ENCODE measurements around the gene TEX264. TPM values are rescaled to one million over a fixed set of nuclear protein-coding genes. Genes with fewer than 3 reads are reported as not detected.

TEX264 gene
- total RNA-seq, 1 donor = 56.1 TPM

DNA sequence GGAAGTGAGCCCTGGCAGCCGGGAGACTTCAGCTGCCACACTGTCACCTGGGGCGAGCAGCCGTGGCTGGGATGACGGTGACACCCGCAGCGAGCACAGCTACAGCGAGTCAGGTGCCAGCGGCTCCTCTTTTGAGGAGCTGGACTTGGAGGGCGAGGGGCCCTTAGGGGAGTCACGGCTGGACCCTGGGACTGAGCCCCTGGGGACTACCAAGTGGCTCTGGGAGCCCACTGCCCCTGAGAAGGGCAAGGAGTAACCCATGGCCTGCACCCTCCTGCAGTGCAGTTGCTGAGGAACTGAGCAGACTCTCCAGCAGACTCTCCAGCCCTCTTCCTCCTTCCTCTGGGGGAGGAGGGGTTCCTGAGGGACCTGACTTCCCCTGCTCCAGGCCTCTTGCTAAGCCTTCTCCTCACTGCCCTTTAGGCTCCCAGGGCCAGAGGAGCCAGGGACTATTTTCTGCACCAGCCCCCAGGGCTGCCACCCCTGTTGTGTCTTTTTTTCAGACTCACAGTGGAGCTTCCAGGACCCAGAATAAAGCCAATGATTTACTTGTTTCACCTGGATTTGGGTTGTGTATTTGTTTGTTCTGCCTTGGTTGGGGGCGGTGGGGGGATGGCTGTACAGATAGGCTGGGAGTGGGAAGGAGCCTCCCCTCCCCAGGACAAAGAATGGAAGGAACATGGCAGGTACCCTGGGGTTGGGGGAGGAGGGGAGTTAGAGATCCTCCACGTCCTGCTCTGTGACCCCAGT is 32.9 kb downstream of the TEX264 start:
- peak; percentile 76 for DNase-seq (ENCODE audit: insufficient read length, low spot score, missing footprints)
- no peak for TF ChIP-seq CTCF (IDR thresholded peaks at IDR 0.05; ENCODE audit: extremely low read depth, low read depth, low read length)
- Histone ChIP-seq H3K4me2 (ENCODE audit: insufficient read depth, low read length) (no peak overlapping the region), H2AFZ (ENCODE audit: low read length) (no peak overlapping the region), H3K4me1 (ENCODE audit: insufficient read depth, low read length) (no peaks in the 10 kb centered on the region), H3K4me3 (ENCODE audit: insufficient read depth, low read length) (no peak overlapping the region), H4K20me1 (ENCODE audit: insufficient read depth, low read length) (peaks cover 31% of the 10 kb centered on the region), H3K9me3 (ENCODE audit: low read depth, low read length) (no peaks in the 10 kb centered on the region), H3K79me2 (ENCODE audit: insufficient read depth, low read length) (no peaks in the 10 kb centered on the region), H3K27ac (ENCODE audit: low read depth, low read length) (no peak overlapping the region), H3K27me3 (ENCODE audit: insufficient read depth, low read length) (peaks cover 10% of the 10 kb centered on the region), H3K36me3 (ENCODE audit: insufficient read depth, low read length) (peaks cover 4% of the 10 kb centered on the region)

DNA sequence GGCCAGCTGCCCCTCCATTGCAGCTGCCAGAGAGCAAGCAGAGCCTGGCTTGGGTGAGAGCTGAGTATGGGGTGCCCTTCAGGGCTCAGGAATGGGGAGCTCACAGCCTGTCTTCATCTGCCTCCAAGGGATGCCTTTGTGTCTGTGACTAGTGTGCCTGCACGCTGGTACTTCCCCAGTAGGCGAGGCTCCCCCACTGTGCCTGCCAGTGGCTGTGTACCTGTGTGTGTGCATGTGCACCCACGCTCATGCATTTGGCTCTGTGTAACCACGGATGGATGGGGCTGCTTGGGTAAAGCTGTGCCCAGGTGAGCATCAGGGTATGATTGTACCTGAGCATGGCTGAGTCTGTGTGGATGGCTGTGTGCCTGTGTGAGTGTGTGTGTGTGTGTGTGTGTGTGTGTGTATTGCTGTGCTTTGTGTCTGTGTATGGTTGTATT is 33.5 kb downstream of the TEX264 start:
- H3K4me1 ChIP-seq (ENCODE audit: insufficient read depth, low read length) = no peaks in the 10 kb centered on the region
- no peak for TF ChIP-seq CTCF (IDR thresholded peaks at IDR 0.05; ENCODE audit: extremely low read depth, low read depth, low read length)
- peak; percentile 58 for DNase-seq (ENCODE audit: insufficient read length, low spot score, missing footprints)
- peaks cover 4% of the 10 kb centered on the region for H3K36me3 ChIP-seq (ENCODE audit: insufficient read depth, low read length)
- H3K79me2 ChIP-seq (ENCODE audit: insufficient read depth, low read length) = no peaks in the 10 kb centered on the region
- H3K4me2 ChIP-seq (ENCODE audit: insufficient read depth, low read length) = no peak overlapping the region
- no peak overlapping the region for H2AFZ ChIP-seq (ENCODE audit: low read length)
- peaks cover 31% of the 10 kb centered on the region for H4K20me1 ChIP-seq (ENCODE audit: insufficient read depth, low read length)
- H3K9me3 ChIP-seq (ENCODE audit: low read depth, low read length) = no peaks in the 10 kb centered on the region
- no peak overlapping the region for H3K4me3 ChIP-seq (ENCODE audit: insufficient read depth, low read length)
- peaks cover 10% of the 10 kb centered on the region for H3K27me3 ChIP-seq (ENCODE audit: insufficient read depth, low read length)
- H3K27ac ChIP-seq (ENCODE audit: low read depth, low read length) = no peak overlapping the region

DNA sequence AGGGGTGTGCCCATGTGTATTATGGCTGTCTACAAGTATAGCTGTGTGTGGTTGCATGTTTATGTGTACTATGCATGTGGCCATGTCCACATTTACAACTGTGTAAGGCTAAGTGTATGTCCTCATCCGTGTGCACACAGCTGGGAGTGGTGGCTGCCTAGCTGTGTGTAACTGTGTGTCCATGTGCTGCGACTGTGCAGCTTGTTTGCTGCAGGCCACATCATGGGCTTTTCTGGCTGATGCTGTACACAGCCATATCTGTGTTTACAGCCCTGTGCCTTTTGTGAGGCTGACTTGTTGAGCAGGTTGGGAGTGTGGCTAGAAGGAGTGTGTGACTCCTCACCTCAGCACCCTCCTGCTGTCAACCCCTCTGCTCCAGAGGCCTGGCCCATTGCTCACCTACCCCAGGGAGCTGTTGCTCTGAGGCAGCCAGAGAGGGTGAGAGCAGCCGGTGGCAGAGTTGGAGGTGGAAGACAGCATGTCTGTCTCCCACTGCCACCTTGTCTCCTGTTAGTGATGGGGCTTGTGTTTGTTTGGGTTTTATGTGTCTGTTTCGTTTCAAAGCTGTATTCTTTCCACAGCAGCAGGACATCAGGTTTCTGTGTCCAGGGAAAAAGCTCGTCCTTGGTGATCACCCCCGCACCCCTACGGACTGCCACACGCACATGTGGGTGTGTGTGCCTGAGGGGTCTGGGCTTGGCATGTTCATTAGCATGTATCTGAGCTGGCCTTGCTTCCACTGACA is 34.4 kb downstream of the TEX264 start:
- no peaks in the 10 kb centered on the region for H3K36me3 ChIP-seq (ENCODE audit: insufficient read depth, low read length)
- DNase-seq (ENCODE audit: insufficient read length, low spot score, missing footprints) = peak; percentile 82
- no peak overlapping the region for H3K4me2 ChIP-seq (ENCODE audit: insufficient read depth, low read length)
- H3K27me3 ChIP-seq (ENCODE audit: insufficient read depth, low read length) = peaks cover 10% of the 10 kb centered on the region
- no peaks in the 10 kb centered on the region for H3K9me3 ChIP-seq (ENCODE audit: low read depth, low read length)
- no peak overlapping the region for H2AFZ ChIP-seq (ENCODE audit: low read length)
- H3K79me2 ChIP-seq (ENCODE audit: insufficient read depth, low read length) = no peaks in the 10 kb centered on the region
- H4K20me1 ChIP-seq (ENCODE audit: insufficient read depth, low read length) = peaks cover 31% of the 10 kb centered on the region
- no peak for TF ChIP-seq CTCF (IDR thresholded peaks at IDR 0.05; ENCODE audit: extremely low read depth, low read depth, low read length)
- no peak overlapping the region for H3K4me3 ChIP-seq (ENCODE audit: insufficient read depth, low read length)
- H3K27ac ChIP-seq (ENCODE audit: low read depth, low read length) = no peak overlapping the region
- no peaks in the 10 kb centered on the region for H3K4me1 ChIP-seq (ENCODE audit: insufficient read depth, low read length)

DNA sequence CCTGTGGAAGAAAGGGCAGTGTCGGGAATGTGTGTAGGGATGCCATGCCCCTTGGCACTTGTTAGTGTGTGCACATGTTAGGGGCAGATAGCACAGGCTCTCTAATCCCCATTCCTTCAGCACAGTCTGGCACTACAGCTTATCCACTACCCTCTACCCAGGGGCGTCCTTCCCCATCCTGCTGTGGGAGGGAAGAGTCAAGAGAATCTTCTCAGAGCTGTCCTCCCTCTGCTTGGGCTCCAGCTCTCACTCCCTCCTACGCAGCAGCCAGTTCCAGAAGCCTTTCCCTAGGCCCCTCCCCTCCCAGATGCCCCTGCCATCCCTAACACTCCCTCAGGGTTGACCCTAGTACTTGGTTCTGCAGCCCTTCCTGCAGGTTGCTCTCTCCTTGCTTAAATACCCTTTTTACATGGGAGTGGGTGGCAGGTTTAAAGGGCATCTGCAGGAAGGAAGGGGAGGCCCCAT is 35.0 kb downstream of the TEX264 start:
- Histone ChIP-seq H4K20me1 (ENCODE audit: insufficient read depth, low read length) (peaks cover 31% of the 10 kb centered on the region), H2AFZ (ENCODE audit: low read length) (no peak overlapping the region), H3K27ac (ENCODE audit: low read depth, low read length) (no peak overlapping the region)

More for the DNA sequence above, 35.0 kb downstream of the TEX264 start:
- no peaks in the 10 kb centered on the region for H3K9me3 ChIP-seq (ENCODE audit: low read depth, low read length)
- H3K36me3 ChIP-seq (ENCODE audit: insufficient read depth, low read length) = no peaks in the 10 kb centered on the region
- peak; percentile 80 for DNase-seq (ENCODE audit: insufficient read length, low spot score, missing footprints)
- H3K4me2 ChIP-seq (ENCODE audit: insufficient read depth, low read length) = no peak overlapping the region
- peaks cover 10% of the 10 kb centered on the region for H3K27me3 ChIP-seq (ENCODE audit: insufficient read depth, low read length)
- no peaks in the 10 kb centered on the region for H3K4me1 ChIP-seq (ENCODE audit: insufficient read depth, low read length)
- no peaks in the 10 kb centered on the region for H3K79me2 ChIP-seq (ENCODE audit: insufficient read depth, low read length)
- H3K4me3 ChIP-seq (ENCODE audit: insufficient read depth, low read length) = no peak overlapping the region
- TF ChIP-seq CTCF (IDR thresholded peaks at IDR 0.05; ENCODE audit: extremely low read depth, low read depth, low read length) = no peak

Measured in osteoblast (primary cell).